GM18502 (cell line): Measurements from ENCODE around the gene ARHGEF38.
"Not testable (repeated sequence)": the region's sequence is repeated elsewhere in the genome, so short reads cannot be mapped to it uniquely, and the experiment has no call there.

Experiments
- ATAC-seq: cut with Tn5 transposase; IDR thresholded peaks from one replicate; pipeline ENCODE4 v1.9.1; 2021; ENCODE audit warnings: mild to moderate bottlenecking; ENCODE audit not compliant: unreplicated experiment, poor library complexity

ARHGEF38 gene

DNA sequence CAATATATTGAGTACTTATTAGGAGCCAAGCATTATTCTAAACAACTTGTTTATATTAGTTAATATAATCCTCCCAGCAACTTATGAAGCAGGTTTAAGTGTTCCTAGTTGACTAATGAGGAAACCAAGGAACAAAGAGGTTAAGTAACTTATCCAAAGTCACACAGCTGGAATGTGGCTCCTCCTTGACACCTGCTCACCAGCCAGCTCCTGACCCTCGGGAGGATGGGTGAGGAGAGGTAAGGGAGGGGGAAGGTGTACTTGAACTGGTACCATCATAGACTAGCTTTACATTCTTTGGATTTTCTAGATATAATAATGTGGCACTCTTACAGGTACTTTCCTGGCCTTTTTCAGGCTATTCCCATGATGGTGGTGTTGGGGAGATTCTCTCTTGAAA is 50.7 kb downstream of the ARHGEF38 start:
- no peak for ATAC-seq

DNA sequence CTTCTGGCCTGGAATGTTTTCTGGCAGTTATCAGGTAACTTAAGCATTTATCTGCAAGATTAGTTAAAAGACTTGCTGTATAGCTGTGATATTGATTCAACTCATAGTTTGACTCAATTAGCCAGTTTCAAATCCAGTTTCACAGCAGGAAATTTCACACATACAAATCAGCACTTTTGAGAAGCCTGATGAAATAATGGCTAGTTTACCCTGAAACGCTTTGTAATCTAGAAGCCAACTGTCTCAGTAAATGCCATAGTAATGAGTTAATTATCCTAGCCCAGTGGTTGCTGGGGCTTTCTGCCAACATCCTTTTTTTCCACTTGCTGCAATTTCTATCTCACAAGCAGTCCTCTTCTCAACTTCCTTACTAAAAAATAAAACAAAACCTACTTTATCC is 53.1 kb downstream of the ARHGEF38 start:
- no peak for ATAC-seq

- no peak for ATAC-seq
These were observed 55.5 kb downstream of the ARHGEF38 start for GRCh38 chr4:105607876-105608275.

DNA sequence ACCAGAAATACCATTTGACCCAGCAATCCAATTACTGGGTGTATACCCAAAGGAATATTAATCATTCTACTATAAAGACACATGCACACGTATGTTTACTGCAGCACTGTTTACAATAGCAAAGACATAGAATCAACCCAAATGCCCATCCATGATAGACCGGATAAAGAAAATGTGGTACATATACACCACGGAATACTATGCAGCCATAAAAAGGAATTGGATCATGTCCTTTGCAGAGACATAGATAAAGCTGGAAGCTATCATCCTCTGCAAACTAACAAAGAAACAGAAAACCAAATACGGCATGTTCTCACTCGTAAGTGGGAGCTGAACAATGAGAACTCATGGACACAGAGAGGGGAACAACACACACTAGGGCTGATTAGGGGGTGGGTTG is 57.4 kb downstream of the ARHGEF38 start:
- not testable (repeated sequence) for ATAC-seq

GRCh38 chr4:105613306-105613705 is 60.9 kb downstream of the ARHGEF38 start:
- ATAC-seq = no peak

GRCh38 chr4:105619188-105619931 is 66.9 kb downstream of the ARHGEF38 start:
- ATAC-seq = no peak

- peak; percentile 64 for ATAC-seq
These were observed 68.4 kb downstream of the ARHGEF38 start for GRCh38 chr4:105620640-105621323.

DNA sequence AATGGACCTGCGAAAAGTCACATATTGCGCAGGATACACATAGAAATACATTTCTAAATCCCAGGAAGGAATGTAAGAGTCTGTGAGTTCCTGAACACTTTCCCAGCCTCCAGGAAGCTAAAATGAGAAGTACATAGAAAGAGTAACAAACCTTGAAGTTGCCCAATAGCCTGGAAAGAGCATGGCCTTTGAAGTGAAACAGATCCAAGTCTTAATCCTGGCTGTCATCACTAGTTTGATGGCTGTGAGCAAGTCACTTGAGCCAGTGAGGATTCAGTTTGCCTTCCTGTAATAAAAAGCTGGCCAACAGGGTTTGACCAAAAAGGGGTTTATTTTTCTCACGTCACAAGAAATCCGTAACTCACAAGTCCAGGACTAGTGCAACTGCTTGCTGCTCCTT is 69.8 kb downstream of the ARHGEF38 start:
- no peak for ATAC-seq

DNA sequence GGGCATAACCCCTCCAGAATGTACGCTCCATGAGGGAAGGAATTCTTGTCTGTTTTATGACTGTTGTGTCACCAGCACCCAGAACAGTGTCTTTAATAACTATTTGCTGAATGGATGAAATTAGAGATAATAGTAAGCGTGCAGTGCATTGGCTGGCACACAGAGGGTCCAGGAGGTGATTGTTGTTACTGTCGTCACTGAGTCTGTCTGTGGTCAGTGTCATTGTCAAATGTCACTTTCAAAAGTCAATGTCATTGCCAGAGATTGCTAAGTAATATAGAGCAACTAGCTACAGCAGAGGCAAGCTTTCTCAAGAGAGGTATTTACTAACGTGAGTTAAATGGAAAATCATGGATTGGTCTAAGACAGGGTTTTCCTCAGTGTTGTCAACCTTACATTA is 70.7 kb downstream of the ARHGEF38 start:
- ATAC-seq = no peak

DNA sequence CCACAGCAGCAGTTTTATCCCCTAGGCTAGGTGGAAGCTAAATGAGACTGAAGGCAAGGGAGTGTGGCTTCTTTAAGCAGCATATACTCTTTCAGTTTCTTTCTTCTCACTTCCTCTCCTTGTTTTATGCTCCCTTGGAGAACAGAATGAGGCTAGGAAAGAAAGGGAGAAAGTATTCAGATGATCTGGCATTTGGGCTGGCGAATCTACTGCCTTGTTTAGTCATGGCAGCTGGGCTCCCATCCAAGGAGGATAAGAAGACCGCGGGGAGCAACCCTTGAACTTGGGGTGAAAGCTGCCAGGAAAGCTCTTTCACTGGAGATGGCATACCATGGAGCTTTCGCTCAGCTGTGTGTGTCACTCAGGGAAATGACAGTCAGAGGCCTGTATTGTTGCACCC is 72.1 kb downstream of the ARHGEF38 start:
- peak; percentile 70 for ATAC-seq

- no peak for ATAC-seq
These were observed 72.8 kb downstream of the ARHGEF38 start for GRCh38 chr4:105625214-105625613.

- no peak for ATAC-seq
These were observed 74.4 kb downstream of the ARHGEF38 start for GRCh38 chr4:105626846-105627245.

- no peak for ATAC-seq
These were observed 75.2 kb downstream of the ARHGEF38 start for GRCh38 chr4:105627620-105628019.

GRCh38 chr4:105630670-105631655 is 78.5 kb downstream of the ARHGEF38 start:
- ATAC-seq = no peak

DNA sequence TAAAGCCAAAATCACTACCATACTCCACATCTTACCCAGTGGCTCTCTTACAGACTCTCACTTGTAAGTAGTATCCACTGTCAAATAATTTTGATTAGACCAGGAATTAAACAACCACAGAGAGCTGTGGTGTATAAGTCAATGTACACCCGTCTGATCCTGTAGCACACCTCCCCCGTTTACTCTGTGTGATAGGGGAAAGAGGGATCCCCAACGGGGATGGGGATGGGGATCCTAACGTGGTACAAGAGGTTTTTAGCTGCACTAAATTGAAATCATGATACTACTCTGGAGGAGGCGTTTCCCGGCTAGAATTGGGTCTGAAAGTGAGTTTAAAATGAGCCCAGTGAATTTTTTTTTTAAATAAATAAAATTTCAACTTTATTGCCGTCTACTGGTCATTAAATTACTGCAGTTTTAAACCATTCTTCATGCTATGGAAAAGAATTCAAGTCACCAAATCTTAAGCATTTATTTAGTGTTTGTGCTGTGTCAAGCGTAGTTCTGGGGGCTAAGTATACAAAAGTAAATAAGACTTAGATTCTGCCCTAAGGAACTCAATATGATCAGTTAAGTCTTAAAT is 79.5 kb downstream of the ARHGEF38 start:
- ATAC-seq = no peak

- no peak for ATAC-seq
These were observed 80.2 kb downstream of the ARHGEF38 start for GRCh38 chr4:105632599-105632998.

DNA sequence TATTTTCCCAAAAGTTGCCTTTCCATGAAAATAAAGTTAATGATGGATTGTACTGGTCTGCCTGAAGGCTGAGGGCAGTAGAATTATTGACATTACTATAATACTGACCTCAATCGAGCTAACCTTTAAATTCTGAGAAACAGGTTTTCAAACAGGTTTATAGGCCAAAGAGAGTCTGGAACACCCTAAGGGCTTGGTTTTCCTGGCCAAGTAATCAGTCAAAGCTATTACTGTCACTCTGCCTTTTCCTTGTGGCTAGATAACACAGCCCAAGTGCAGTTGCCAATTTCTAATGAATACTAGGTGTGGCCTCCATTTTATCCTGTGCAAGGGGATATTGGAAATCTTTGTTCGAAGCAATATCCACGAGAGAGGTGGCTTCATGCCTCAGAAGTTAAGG is 80.8 kb downstream of the ARHGEF38 start:
- no peak for ATAC-seq

DNA sequence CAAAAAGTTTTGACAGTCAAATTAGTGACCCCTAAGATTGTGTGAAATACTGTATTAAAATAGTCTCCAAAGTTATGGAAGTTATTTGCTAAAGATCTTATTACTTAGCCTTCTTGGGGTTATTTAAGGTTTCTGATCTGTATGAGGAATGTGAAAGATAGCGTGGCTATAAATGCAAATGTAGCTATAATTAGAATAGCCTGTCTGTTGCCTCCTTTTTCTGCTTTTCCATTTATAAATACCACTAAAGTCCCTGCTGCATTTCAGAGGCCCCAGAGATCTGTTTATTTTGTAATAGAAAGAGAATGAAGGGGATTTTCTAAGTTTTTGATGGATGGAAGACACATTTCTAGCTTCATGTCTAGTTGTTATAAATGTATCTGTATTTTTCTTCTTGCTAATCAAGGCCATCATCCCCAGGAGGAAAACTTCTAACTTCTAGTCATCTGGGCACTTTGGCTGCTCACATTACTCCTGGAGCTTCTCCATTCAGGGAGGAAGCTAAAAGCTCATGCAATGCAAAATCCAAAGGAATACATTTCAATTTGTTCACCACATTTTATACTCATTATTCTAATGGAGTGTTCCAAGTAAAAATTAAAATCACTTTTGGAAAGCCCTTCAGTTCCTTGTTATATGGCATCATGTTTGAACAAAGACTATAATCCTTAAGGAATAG is 82.1 kb downstream of the ARHGEF38 start:
- peak; percentile 34 for ATAC-seq

GRCh38 chr4:105637408-105638176 is 85.2 kb downstream of the ARHGEF38 start:
- ATAC-seq = peak; percentile 91
